Lung microvascular endothelial cell (primary cell): ENCODE data around the gene DNAH3. TPM values are rescaled to one million over a fixed set of nuclear protein-coding genes. Genes with fewer than 3 reads are reported as not detected.
"Not testable (repeated sequence)": the region's sequence is repeated elsewhere in the genome, so short reads cannot be mapped to it uniquely, and the experiment has no call there.

Experiments
- DNase-seq, 2 donors: peaks; one replicate each; pipeline versions ENCODE4 v3.0.0 to v3.0.0-alpha.2; 2010; ENCODE audit warnings: low read depth in 2 of 2
- total RNA-seq: library from RNA; depleted of rRNA; stranded (reverse); fragments of >200 nt; gene quantifications from 2 replicates; pipeline ENCODE4 v1.2.1, GENCODE V29; 2014

The DNAH3 gene
- total RNA-seq, 1 donor from 2014 or later: not detected

- no peak for DNase-seq
Measured at GRCh38 chr16:21125191-21125590, 25.5 kb downstream of the DNAH3 start.

DNA sequence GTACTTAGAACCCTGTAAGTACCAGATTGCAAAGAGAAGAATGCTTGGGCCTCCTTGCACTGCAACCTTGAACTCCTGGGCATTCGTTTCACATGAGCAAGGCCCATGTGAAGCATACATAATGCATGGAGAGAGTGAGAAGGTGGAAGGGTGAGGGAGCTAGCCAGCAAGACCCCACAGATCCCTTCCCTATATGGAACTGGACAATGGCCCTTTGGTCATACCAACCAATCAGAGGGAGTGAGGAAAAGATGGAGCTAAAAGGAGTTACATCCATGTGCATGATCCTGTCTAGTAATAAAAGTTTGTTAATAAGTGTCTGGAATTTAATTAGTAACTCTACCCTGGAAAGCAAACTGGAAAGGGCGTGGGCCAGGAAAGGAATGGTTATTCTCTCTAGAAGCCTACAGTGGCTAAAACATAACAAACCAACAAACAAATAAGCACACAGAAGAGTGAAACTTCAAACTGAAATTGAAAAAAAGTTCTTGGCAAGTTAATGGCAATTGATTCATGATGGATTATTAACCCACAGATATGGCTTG lies 29.6 kb downstream of the DNAH3 start:
- no peak for DNase-seq

GRCh38 chr16:21117567-21117966 lies 33.1 kb downstream of the DNAH3 start:
- DNase-seq: no peak

DNA sequence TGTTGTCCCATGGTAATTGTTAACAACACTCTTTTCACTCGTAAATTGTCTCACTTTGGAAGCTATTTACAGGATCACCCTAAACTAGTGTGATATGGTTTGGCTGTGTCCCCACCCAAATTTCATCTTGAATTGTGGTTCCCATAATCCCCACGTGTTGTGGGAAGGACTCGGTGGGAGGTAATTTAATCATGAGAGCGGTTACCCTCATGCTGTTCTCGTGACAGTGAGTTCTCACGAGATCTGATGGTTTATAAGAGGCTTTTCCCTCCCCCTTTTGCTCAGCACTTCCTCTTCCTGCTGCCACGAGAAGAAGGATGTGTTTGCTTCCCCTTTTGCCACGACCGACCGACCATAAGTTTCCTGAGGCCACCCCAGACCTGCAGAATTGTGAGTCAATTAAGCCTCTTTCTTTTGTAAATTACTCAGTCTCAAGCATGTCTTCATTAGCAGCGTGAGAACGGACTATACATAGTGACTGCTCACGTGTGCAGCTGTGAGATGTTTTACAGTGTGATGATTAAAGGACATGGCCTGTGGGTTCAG lies 34.4 kb downstream of the DNAH3 start:
- peak in 1 of 2 donors; percentile 51 for DNase-seq

- DNase-seq: not testable (repeated sequence)
Measured at GRCh38 chr16:21115551-21115950, 35.1 kb downstream of the DNAH3 start.

DNA sequence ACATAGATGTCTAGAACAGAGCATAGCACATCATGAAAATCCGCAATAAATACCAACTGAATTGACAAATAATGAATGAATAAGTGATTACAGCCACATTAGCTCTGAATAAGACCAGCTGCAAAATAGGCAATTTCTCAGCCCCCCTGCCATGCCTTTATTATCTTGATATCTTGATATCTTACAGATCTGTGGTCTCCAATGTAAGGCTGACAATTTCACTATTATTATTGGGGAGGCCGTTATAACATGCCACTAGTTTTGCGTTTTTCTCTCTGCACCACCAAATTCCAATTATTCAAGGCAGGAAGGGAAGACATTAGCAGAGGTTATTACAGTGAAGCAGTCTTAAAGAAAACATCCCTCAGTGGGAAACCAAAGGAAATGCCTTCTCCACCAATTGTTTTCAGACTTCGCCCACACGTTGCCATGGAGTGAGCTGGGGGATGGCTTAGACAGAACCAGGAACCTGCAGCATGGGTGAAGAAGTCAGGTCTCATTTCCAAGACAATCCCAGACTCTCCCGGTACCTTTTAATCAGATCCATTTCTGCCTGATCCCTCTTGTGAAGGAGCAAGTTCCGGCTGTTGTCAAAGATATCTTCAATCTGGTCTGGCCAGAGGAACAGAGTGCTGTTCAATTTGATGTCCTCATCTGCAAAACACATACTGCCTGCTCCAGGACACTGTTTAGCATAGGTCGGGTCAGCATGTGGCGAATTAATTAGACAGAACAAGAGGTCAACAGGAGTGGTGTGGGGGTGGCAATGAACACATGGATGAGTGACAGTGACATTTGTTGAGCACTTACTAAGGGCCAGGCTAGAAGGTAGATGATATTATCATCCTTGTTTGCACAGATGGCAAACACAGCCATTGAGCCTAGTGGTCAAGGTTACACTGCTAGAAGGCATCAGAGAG lies 46.4 kb downstream of the DNAH3 start:
- peak in 1 of 2 donors; percentile 75 for DNase-seq

DNA sequence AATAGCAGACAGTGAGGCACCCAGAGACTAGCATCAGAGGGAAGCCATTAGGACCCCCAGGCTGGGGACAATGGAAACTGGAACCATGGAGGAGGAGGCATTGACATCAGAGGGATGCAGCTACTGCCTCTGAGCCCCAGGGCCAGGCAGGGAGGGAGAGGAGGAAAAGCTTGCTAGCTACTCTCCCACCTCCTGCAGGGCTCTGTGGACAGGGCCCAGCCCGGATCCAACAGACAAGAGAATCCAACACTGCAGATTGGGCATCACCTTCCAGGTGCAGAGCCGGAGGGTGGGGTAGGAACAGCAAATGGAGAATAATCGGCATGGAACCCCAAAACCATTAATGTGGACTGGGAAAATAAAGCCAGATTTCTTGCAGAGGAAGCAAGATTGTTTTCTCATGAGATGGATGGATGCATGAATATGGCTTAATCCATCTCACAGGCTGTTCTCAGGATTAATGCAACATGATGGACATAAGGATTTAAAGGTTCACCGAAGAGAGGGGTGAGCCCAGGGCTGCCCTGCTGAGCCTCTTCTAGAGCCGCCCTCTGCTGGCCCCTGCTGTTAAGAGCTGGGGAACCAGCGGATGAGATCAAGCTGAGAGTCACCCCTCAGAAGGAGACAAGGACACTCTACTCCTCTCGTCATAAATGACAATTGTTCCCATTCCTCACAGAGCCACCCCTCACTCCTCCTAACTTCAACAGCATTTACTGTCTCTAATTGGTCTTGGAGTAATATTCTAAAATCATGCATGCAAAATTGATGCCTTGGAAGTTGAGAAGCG lies 48.8 kb downstream of the DNAH3 start:
- peak; percentile 21 to 25 for DNase-seq

DNA sequence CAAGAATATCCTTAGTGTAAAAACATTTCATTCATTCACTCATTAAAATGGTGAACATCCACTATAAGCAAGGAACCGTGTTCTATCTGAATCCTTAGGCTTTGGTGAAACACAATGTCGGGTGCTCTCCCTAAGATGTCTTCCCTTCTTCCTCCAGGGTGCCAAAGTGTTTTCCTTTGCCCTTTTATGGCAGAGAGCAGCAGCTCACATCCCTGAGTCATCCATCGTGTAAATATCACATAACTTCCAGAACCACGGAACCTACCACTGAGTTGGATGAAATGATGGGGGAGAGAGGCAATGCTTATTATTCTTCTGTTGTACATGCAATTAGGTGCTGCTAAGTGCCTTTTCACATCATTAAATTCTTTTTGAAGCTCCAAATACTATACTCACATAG lies 50.2 kb downstream of the DNAH3 start:
- DNase-seq: peak in 1 of 2 donors; percentile 60

GRCh38 chr16:21097151-21097550 lies 53.5 kb downstream of the DNAH3 start:
- DNase-seq: no peak

- not testable (repeated sequence) for DNase-seq
Measured at GRCh38 chr16:21094719-21095118, 55.9 kb downstream of the DNAH3 start.

DNA sequence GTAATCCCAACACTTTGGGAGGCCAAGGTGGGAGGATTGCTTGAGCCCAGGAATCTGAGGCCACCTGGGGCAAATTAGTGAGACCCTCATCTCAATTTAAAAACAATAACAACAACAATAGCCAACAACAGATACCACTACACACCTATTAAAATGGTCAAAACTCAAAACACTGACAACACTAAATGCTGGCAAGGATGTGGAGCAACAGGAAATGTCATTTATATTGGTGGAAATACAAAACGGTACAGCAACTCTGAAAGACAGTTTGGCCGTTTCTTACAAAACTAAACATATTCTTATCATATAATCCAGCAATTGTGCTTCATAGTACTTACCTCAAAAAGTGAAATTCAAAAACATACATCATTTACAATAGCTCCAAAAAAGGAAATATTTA lies 57.7 kb downstream of the DNAH3 start:
- no peak for DNase-seq

DNA sequence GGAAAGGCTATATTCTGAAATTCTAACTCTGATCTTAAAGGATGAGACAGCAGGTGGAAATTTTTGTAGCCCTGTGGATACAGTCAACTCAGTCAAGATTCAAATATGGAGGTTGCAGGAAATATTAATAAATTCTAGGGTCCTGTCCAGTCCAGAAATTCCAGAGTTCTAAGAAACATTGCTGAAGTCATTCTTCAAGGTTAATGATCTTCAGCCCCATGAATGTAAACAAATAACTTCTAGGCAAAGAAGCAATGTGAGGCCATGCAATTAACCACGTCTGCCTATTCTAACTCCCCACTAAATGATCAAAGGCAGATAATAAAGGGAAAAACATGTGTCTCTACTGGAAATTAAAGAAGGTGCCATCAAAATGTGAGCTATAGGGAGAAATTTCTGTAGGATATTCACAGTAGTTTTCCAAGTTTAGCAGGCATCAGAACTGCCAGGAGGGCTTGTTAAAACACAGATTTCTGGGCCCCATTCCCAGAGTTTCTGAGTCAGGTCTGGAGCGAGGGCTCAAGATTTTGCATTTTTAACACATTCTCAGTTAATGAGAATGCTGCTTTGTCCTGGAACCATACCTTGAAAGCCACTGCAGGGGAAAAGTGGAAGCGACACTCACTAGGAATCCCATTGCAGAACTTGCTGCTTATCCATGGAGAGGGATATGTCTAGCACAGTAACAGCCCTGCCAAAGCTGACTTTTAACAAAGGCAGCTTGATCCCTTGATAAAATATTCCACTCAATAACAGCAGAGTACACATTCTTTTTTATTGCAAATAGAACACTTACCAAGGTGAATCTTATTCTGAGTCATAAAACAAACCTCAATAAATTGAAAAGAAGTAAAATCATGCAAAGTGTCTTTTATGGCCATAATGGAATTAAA lies 61.8 kb downstream of the DNAH3 start:
- no peak for DNase-seq

GRCh38 chr16:21088143-21088542 lies 62.5 kb downstream of the DNAH3 start:
- no peak for DNase-seq

DNA sequence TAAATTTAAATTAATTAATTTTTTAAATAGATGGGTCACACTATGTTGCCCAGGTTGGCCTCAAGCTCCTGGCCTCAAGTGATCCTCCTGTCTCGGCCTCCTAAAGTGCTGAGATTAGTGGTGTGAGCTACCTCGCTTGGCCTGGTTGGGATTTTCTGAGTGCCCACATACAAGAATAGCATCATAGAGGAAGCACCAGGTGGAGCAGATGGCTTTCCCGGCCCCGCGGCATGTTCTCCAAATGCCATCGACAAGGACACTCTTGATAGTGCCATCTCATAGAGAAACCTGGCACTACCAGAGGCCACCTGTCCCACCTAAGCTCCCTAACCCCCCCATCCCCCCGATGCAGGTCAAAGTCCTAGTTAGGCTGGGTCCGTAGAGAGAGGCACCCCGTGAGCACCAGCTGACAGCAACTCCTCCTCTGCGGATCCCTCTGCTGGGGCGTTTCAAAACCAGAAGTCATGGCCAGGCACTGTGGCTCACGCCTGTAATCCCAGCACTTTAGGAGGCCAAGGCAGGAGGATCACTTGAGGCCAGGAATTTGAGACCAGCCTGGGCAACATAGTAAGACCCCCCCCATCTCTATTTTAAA lies 65.9 kb downstream of the DNAH3 start:
- no peak for DNase-seq

GRCh38 chr16:21083729-21084268 lies 66.8 kb downstream of the DNAH3 start:
- DNase-seq: peak; percentile 71 to 72

GRCh38 chr16:21081329-21081728 lies 69.3 kb downstream of the DNAH3 start:
- no peak for DNase-seq

- DNase-seq: no peak
Measured at GRCh38 chr16:21078563-21078962, 72.1 kb downstream of the DNAH3 start.

DNA sequence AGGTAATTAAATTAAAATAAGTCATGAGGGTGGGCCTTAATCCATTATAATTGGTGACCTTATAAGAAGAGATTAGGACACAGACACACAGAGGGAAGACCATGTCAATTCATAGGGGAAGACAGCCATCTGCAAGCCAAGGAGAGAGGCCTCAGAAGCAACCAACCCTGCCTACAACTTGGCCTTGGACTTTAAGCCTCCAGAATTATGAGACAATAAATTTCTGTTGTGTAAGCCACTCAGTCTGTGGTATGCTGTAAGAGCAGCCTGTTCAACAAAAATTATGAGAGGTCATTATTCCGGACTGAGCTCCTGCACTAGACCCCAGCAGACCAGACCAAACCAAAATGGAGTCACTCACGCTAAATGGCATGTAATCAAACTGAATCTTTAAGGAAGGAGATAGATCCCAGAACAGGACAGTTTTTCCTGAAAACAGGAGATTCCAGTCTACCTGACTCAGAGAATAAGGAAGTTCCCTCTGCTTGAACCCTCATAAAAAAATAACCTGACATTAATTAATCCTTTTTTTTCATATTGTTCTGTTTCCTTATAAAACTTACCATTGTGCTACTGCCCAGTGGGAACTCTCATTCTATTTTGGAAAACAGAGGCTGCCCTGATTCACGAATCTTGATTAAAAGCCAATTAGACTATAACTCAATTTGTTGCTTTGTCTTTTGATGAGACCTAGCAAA lies 74.3 kb downstream of the DNAH3 start:
- DNase-seq: peak in 1 of 2 donors; percentile 56

DNA sequence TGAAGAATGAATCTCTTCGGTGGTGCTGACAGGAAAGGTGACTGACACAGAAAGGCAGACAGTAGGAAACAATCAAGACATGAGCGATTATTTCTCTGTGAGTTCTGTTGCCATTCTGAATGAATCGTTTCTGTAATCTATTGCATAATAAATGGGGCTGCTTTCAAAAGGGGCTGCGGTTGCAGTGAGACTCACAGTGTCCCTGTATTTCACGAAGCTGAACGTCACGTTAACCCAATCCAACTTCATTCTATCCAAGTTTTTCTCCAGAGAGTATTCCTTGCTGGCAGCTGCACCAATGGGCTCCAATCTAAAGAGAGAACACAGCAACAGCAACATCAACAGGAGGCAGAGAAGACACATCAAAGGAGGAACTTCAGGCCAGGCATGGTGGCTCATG lies 75.4 kb downstream of the DNAH3 start:
- DNase-seq: no peak

DNA sequence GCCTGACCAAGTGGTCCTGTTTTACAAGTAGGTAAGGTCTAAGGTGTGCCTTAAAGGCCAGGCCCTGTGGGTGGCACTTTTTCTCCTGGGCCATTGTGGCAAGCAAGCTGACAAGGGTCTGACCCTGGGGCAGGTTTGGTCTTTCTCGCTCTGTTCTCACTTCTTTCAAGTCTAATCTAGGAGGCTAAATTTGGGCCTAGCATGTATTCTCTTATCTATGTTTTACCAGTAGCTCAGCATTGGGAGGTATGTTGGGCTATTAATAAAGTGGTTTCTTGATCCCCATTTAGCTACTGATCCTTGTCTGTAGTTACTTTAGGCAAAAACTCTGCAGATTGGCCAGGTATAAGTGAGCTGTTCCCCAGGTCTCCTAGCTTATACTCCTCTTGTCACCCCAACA lies 77.7 kb downstream of the DNAH3 start:
- DNase-seq: no peak
